Common myeloid progenitor, CD34-positive (primary cell): ENCODE results near the gene LGALS3. TPM values are rescaled to one million over a fixed set of nuclear protein-coding genes. Genes with fewer than 3 reads are reported as not detected.
"Not testable (repeated sequence)": the region's sequence is repeated elsewhere in the genome, so short reads cannot be mapped to it uniquely, and the experiment has no call there.

ENCODE experiments used
- CTCF ChIA-PET: fragments of 350-600 bp; sonication (Branson Sonifier 250); formaldehyde crosslinking; loops from one replicate; lab custom pipeline; 2021; ENCODE audit warnings: antibody characterized with exemption; lab: Charles Lee
- POLR2A ChIA-PET: fragments of 350-600 bp; sonication (Branson Sonifier 250); formaldehyde crosslinking; loops from one replicate; lab custom pipeline; 2021; ENCODE audit warnings: antibody characterized with exemption; lab: Charles Lee
- DNase-seq, 3 donors: peaks; one replicate each; pipeline versions ENCODE4 v3.0.0 to v3.0.0-alpha.2; 2013
- H3K27ac ChIP-seq, 2 experiments: 1 replicate in 1 of 2; 2 replicates in 1 of 2; pipeline ENCODE4 v1.7.0; 2013; ENCODE audit warnings: inconsistent platforms in 2 of 2, low read length in 2 of 2, mild to moderate bottlenecking in 2 of 2, low read depth in 1 of 2, moderate library complexity in 1 of 2; ENCODE audit not compliant: severe bottlenecking in 2 of 2, insufficient read depth in 1 of 2, poor library complexity in 1 of 2
- H3K27me3 ChIP-seq, 5 experiments: replicated peaks in 2 of 5; 1 replicate in 3 of 5; 2 replicates in 2 of 5; pipeline versions ENCODE4 v1.6.1 to v1.7.0; 2013; ENCODE audit warnings: low read length in 4 of 5, mild to moderate bottlenecking in 2 of 5, moderate library complexity in 2 of 5, inconsistent platforms in 1 of 5; ENCODE audit not compliant: insufficient read depth in 5 of 5, control insufficient read depth in 4 of 5
- H3K36me3 ChIP-seq, 4 experiments: 1 replicate in 2 of 4; 2 replicates in 2 of 4; pipeline versions ENCODE4 v1.6.1 to v1.7.0; 2013; ENCODE audit warnings: low read length in 3 of 4, control low read depth in 1 of 4, mild to moderate bottlenecking in 1 of 4; ENCODE audit not compliant: control insufficient read depth in 4 of 4, insufficient read depth in 4 of 4
- H3K4me1 ChIP-seq, 4 experiments: 1 replicate in 3 of 4; 2 replicates in 1 of 4; pipeline versions ENCODE4 v1.6.1 to v1.7.1; 2013; ENCODE audit warnings: low read length in 3 of 4, mild to moderate bottlenecking in 3 of 4, control low read depth in 1 of 4, inconsistent platforms in 1 of 4, moderate library complexity in 1 of 4; ENCODE audit not compliant: control insufficient read depth in 4 of 4, insufficient read depth in 4 of 4; ENCODE audit errors: control extremely low read depth in 1 of 4
- H3K4me3 ChIP-seq, 7 experiments: 1 replicate in 4 of 7; 2 replicates in 3 of 7; pipeline versions ENCODE4 v1.5.1 to v1.7.0; 2013; ENCODE audit warnings: mild to moderate bottlenecking in 7 of 7, low read length in 6 of 7, moderate library complexity in 6 of 7, inconsistent platforms in 2 of 7, low read depth in 2 of 7, control low read depth in 1 of 7; ENCODE audit not compliant: insufficient read depth in 4 of 7, control insufficient read depth in 1 of 7; ENCODE audit errors: extremely low read depth in 1 of 7
- H3K9me3 ChIP-seq, 5 experiments: 1 replicate in 4 of 5; 2 replicates in 1 of 5; pipeline versions ENCODE4 v1.6.1 to v1.7.1; 2013; ENCODE audit warnings: low read length in 4 of 5, mild to moderate bottlenecking in 2 of 5, inconsistent platforms in 1 of 5, low read depth in 1 of 5, moderate library complexity in 1 of 5; ENCODE audit not compliant: control insufficient read depth in 4 of 5, insufficient read depth in 2 of 5; ENCODE audit errors: control extremely low read depth in 1 of 5
- WGBS: methylation state at CpG from one replicate; pipeline ENCODE4 v1.1.5; 2013; ENCODE audit not compliant: insufficient coverage; 5-methylcytosine and 5-hydroxymethylcytosine counted together
- polyA plus RNA-seq: library from polyadenylated mRNA; unstranded; fragments of 120-200 nt; gene quantifications from one replicate; pipeline ENCODE4 v1.2.1, GENCODE V29; 2013

The LGALS3 gene
- 3.3 TPM for polyA plus RNA-seq

- no peak within 1 kb of the TSS for H3K27ac ChIP-seq
- H3K4me3 ChIP-seq, result peak within 1 kb of the TSS; percentile 24 to 75 (median 58)
- peaks cover 0 to 23% (median 14%) of the 10 kb centered on the region in 4 experiments for H3K4me1 ChIP-seq
- WGBS, result under 1% methylated on average over 36 of the region's 50 CpGs
- H3K27me3 ChIP-seq, result peaks cover 4 to 46% (median 17%) of the 10 kb centered on the region in 5 experiments
- POLR2A ChIA-PET, result no interaction called here
- no peaks in the 10 kb centered on the region for H3K9me3 ChIP-seq
- peak in 1 of 3 donors; percentile 49 for DNase-seq
- CTCF ChIA-PET, result interaction anchor here (1.1 to 1.4 kb wide), 2 partner anchors 17 to 38 kb away, joined by 3 read pairs; no protein-coding TSS in a partner anchor
- no peaks in the 10 kb centered on the region for H3K36me3 ChIP-seq
Measured at GRCh38 chr14:55129086-55129427, at the start of gene LGALS3. Gene LGALS3, plus strand, starts transcription at chr14:55129252. Its CDS starts 8,122 bp downstream, at chr14:55137374.

GRCh38 chr14:55079961-55080360 lies 49.1 kb upstream of the LGALS3 start:
- POLR2A ChIA-PET, H3K27ac ChIP-seq, H3K27me3 ChIP-seq, H3K4me1 ChIP-seq, H3K9me3 ChIP-seq, H3K36me3 ChIP-seq, H3K4me3 ChIP-seq, DNase-seq: not testable (repeated sequence)
- CTCF ChIA-PET, result interaction anchor here (0.8 to 1.6 kb wide), 3 partner anchors 12 to 79 kb away, joined by 3 to 6 read pairs (median 3); no protein-coding TSS in a partner anchor
- WGBS, result 100% methylated on average over 3 of the region's 6 CpGs

GRCh38 chr14:55084401-55085059 lies 44.5 kb upstream of the LGALS3 start:
- CTCF ChIA-PET, result interaction anchor here (1.0 to 8.3 kb wide), 3 partner anchors 9 to 79 kb away, joined by 3 to 75 read pairs (median 18); no protein-coding TSS in a partner anchor
- no peaks in the 10 kb centered on the region for H3K36me3 ChIP-seq
- no peaks in the 10 kb centered on the region for H3K9me3 ChIP-seq
- H3K27ac ChIP-seq, result no peak overlapping the region
- no peak for DNase-seq
- H3K27me3 ChIP-seq, result no peaks in the 10 kb centered on the region
- POLR2A ChIA-PET, result interaction anchor here (0.6 kb wide), 1 partner anchor 77 kb away, joined by 3 read pairs; no protein-coding TSS in a partner anchor
- H3K4me3 ChIP-seq, result no peak overlapping the region
- no peaks in the 10 kb centered on the region for H3K4me1 ChIP-seq

GRCh38 chr14:55085060-55085660 lies 43.9 kb upstream of the LGALS3 start:
- CTCF ChIA-PET, result interaction anchor here (1.0 to 8.3 kb wide), 3 partner anchors 8 to 78 kb away, joined by 3 to 75 read pairs (median 18); no protein-coding TSS in a partner anchor
- no peak for DNase-seq
- no peaks in the 10 kb centered on the region for H3K9me3 ChIP-seq

GRCh38 chr14:55086938-55087337 lies 42.1 kb upstream of the LGALS3 start:
- CTCF ChIA-PET, result interaction anchor here (0.6 to 8.3 kb wide), 5 partner anchors 8 to 392 kb away, joined by 3 to 75 read pairs (median 3); no protein-coding TSS in a partner anchor
- no peaks in the 10 kb centered on the region for H3K36me3 ChIP-seq
- no peaks in the 10 kb centered on the region for H3K9me3 ChIP-seq
- WGBS, result 94% methylated on average over 9 of the region's 9 CpGs
- POLR2A ChIA-PET, result no interaction called here
- DNase-seq, result no peak
- no peak overlapping the region for H3K4me3 ChIP-seq
- no peak overlapping the region for H3K27ac ChIP-seq
- no peaks in the 10 kb centered on the region for H3K27me3 ChIP-seq
- H3K4me1 ChIP-seq, result no peaks in the 10 kb centered on the region

More at GRCh38 chr14:55085060-55085660, 43.9 kb upstream of the LGALS3 start:
- no peaks in the 10 kb centered on the region for H3K36me3 ChIP-seq
- POLR2A ChIA-PET, result interaction anchor here (0.6 kb wide), 1 partner anchor 76 kb away, joined by 3 read pairs; no protein-coding TSS in a partner anchor
- no peaks in the 10 kb centered on the region for H3K27me3 ChIP-seq
- no peak overlapping the region for H3K4me3 ChIP-seq
- WGBS, result 80% methylated on average over 1 of the region's 4 CpGs
- H3K4me1 ChIP-seq, result no peaks in the 10 kb centered on the region
- H3K27ac ChIP-seq, result no peak overlapping the region

- no peaks in the 10 kb centered on the region for H3K36me3 ChIP-seq
- H3K27me3 ChIP-seq, result no peaks in the 10 kb centered on the region
- no peak overlapping the region for H3K27ac ChIP-seq
- ChIA-PET POLR2A (interaction anchor here (0.6 kb wide), 1 partner anchor 858 kb away, joined by 3 read pairs; no protein-coding TSS in a partner anchor), CTCF (interaction anchor here (1.0 to 8.3 kb wide), 4 partner anchors 10 to 70 kb away, joined by 4 to 75 read pairs (median 6); no protein-coding TSS in a partner anchor)
- H3K9me3 ChIP-seq, result no peaks in the 10 kb centered on the region
- DNase-seq, result no peak
- H3K4me3 ChIP-seq, result no peak overlapping the region
- no peaks in the 10 kb centered on the region for H3K4me1 ChIP-seq
Measured at GRCh38 chr14:55088356-55088755, 40.7 kb upstream of the LGALS3 start.

GRCh38 chr14:55092341-55092740 lies 36.7 kb upstream of the LGALS3 start:
- ChIA-PET CTCF (interaction anchor here (0.9 to 4.4 kb wide), 10 partner anchors 9 to 66 kb away, joined by 3 to 40 read pairs (median 4); partner anchors contain the start of gene MAPK1IP1L), POLR2A (no interaction called here)
- Histone ChIP-seq H3K27ac (no peak overlapping the region), H3K36me3 (no peaks in the 10 kb centered on the region), H3K4me1 (no peaks in the 10 kb centered on the region), H3K27me3 (no peaks in the 10 kb centered on the region), H3K4me3 (no peak overlapping the region), H3K9me3 (no peaks in the 10 kb centered on the region)
- no peak for DNase-seq
- 92% methylated on average over 3 of the region's 4 CpGs for WGBS
